ENCODE measurements around the gene ACP6.

The ACP6 gene

GRCh38 chr1:147630022-147630421, 40.3 kb downstream of the ACP6 start:
- Histone ChIP-seq H3K36me3 (ENCODE audit: control insufficient read depth, insufficient read depth, low read length) (no peaks in the 10 kb centered on the region), H3K27me3 (replicated peaks; ENCODE audit: control insufficient read depth, insufficient read depth, low read length) (no peaks in the 10 kb centered on the region), H3K4me3 (replicated peaks; ENCODE audit: low read depth, low read length) (no peak overlapping the region)
- DNase-seq (ENCODE audit: extremely low read depth, insufficient read length): no peak
- TF ChIP-seq CTCF (IDR thresholded peaks at IDR 0.05; ENCODE audit: insufficient read depth, low read length, poor library complexity, severe bottlenecking): no peak

GRCh38 chr1:147628441-147628840, 41.9 kb downstream of the ACP6 start:
- Histone ChIP-seq H3K4me3 (replicated peaks; ENCODE audit: low read depth, low read length) (no peak overlapping the region), H3K27me3 (replicated peaks; ENCODE audit: control insufficient read depth, insufficient read depth, low read length) (no peaks in the 10 kb centered on the region), H3K36me3 (ENCODE audit: control insufficient read depth, insufficient read depth, low read length) (no peaks in the 10 kb centered on the region)
- TF ChIP-seq CTCF (IDR thresholded peaks at IDR 0.05; ENCODE audit: insufficient read depth, low read length, poor library complexity, severe bottlenecking): no peak
- no peak for DNase-seq (ENCODE audit: extremely low read depth, insufficient read length)

GRCh38 chr1:147627435-147628110, 42.8 kb downstream of the ACP6 start:
- Histone ChIP-seq H3K36me3 (ENCODE audit: control insufficient read depth, insufficient read depth, low read length) (no peaks in the 10 kb centered on the region), H3K4me3 (replicated peaks; ENCODE audit: low read depth, low read length) (no peak overlapping the region), H3K27me3 (replicated peaks; ENCODE audit: control insufficient read depth, insufficient read depth, low read length) (no peaks in the 10 kb centered on the region)
- peak; percentile 92 for TF ChIP-seq CTCF (IDR thresholded peaks at IDR 0.05; ENCODE audit: insufficient read depth, low read length, poor library complexity, severe bottlenecking)
- no peak for DNase-seq (ENCODE audit: extremely low read depth, insufficient read length)

GRCh38 chr1:147626739-147627138, 43.6 kb downstream of the ACP6 start:
- no peaks in the 10 kb centered on the region for H3K27me3 ChIP-seq (replicated peaks; ENCODE audit: control insufficient read depth, insufficient read depth, low read length)
- H3K4me3 ChIP-seq (replicated peaks; ENCODE audit: low read depth, low read length): no peak overlapping the region
- no peak for DNase-seq (ENCODE audit: extremely low read depth, insufficient read length)
- no peak for TF ChIP-seq CTCF (IDR thresholded peaks at IDR 0.05; ENCODE audit: insufficient read depth, low read length, poor library complexity, severe bottlenecking)
- H3K36me3 ChIP-seq (ENCODE audit: control insufficient read depth, insufficient read depth, low read length): no peaks in the 10 kb centered on the region

GRCh38 chr1:147626291-147626690, 44.0 kb downstream of the ACP6 start:
- Histone ChIP-seq H3K4me3 (replicated peaks; ENCODE audit: low read depth, low read length) (no peak overlapping the region), H3K27me3 (replicated peaks; ENCODE audit: control insufficient read depth, insufficient read depth, low read length) (no peaks in the 10 kb centered on the region), H3K36me3 (ENCODE audit: control insufficient read depth, insufficient read depth, low read length) (peaks cover 1% of the 10 kb centered on the region; the same call in 1 of the 2 replicates)
- DNase-seq (ENCODE audit: extremely low read depth, insufficient read length): no peak
- TF ChIP-seq CTCF (IDR thresholded peaks at IDR 0.05; ENCODE audit: insufficient read depth, low read length, poor library complexity, severe bottlenecking): no peak

All from GM06990 (cell line).